GM21526 (cell line): Measurements from ENCODE around the gene PHACTR2.

ENCODE experiments used
- ATAC-seq: cut with Tn5 transposase; IDR thresholded peaks from one replicate; pipeline ENCODE4 v1.9.1; 2021; ENCODE audit warnings: moderate library complexity; ENCODE audit not compliant: unreplicated experiment, low FRiP score

Gene PHACTR2

GRCh38 chr6:143802833-143803565 is 125.2 kb downstream of the PHACTR2 start:
- no peak for ATAC-seq

GRCh38 chr6:143803769-143804568 is 126.2 kb downstream of the PHACTR2 start:
- no peak for ATAC-seq

GRCh38 chr6:143804835-143805239 is 127.1 kb downstream of the PHACTR2 start:
- ATAC-seq, result no peak

GRCh38 chr6:143806282-143807102 is 128.7 kb downstream of the PHACTR2 start:
- ATAC-seq, result no peak

- no peak for ATAC-seq
Measured at GRCh38 chr6:143807103-143807772, 129.5 kb downstream of the PHACTR2 start.

GRCh38 chr6:143810745-143811144 is 133.0 kb downstream of the PHACTR2 start:
- ATAC-seq, result no peak

GRCh38 chr6:143811501-143812157 is 133.9 kb downstream of the PHACTR2 start:
- ATAC-seq, result no peak

GRCh38 chr6:143817621-143818020 is 139.9 kb downstream of the PHACTR2 start:
- no peak for ATAC-seq

- ATAC-seq, result no peak
Measured at GRCh38 chr6:143821359-143821758, 143.6 kb downstream of the PHACTR2 start.

- no peak for ATAC-seq
Measured at GRCh38 chr6:143822584-143823024, 144.8 kb downstream of the PHACTR2 start.

GRCh38 chr6:143823548-143823947 is 145.8 kb downstream of the PHACTR2 start:
- no peak for ATAC-seq

- ATAC-seq, result no peak
Measured at GRCh38 chr6:143828572-143828971, 150.8 kb downstream of the PHACTR2 start.

GRCh38 chr6:143836150-143836549 is 158.4 kb downstream of the PHACTR2 start:
- no peak for ATAC-seq

GRCh38 chr6:143838395-143838794 is 160.6 kb downstream of the PHACTR2 start:
- no peak for ATAC-seq

GRCh38 chr6:143839196-143839595 is 161.4 kb downstream of the PHACTR2 start:
- no peak for ATAC-seq

- no peak for ATAC-seq
Measured at GRCh38 chr6:143840595-143841265, 163.0 kb downstream of the PHACTR2 start.

GRCh38 chr6:143842461-143842901 is 164.7 kb downstream of the PHACTR2 start:
- no peak for ATAC-seq

GRCh38 chr6:143842902-143843676 is 165.3 kb downstream of the PHACTR2 start, which contains the start of gene LTV1:
Gene LTV1, plus strand, starts transcription at chr6:143843338. Its CDS starts 140 bp downstream, at chr6:143843478.
- peak; percentile 100 for ATAC-seq
